Trophoblast cell (in vitro differentiated cells and primary cell): Measurements from ENCODE around the gene COMMD6.
A peak's percentile ranks its signal among the peaks of the same experiment; 100 is the strongest.

Experiments used
- DNase-seq, 2 donors: peaks; one replicate each; pipeline ENCODE4 v3.0.0-alpha.2; 2016
- H2AFZ ChIP-seq: 2 replicates; pipeline ENCODE4 v1.6.1; 2013; ENCODE audit warnings: low read length, moderate library complexity, mild to moderate bottlenecking; ENCODE audit not compliant: insufficient read depth, poor library complexity
- H2AK5ac ChIP-seq: 2 replicates; pipeline ENCODE4 v1.6.1; 2013; ENCODE audit warnings: mild to moderate bottlenecking, low read length
- H2BK120ac ChIP-seq: 2 replicates; pipeline ENCODE4 v1.6.1; 2013; ENCODE audit warnings: low read length, mild to moderate bottlenecking, moderate library complexity; ENCODE audit not compliant: insufficient read depth, poor library complexity
- H2BK12ac ChIP-seq: 2 replicates; pipeline ENCODE4 v1.6.1; 2013; ENCODE audit warnings: mild to moderate bottlenecking, low read length, moderate library complexity
- H2BK5ac ChIP-seq: 2 replicates; pipeline ENCODE4 v1.6.1; 2013; ENCODE audit warnings: low read length, low read depth, moderate library complexity, mild to moderate bottlenecking; ENCODE audit not compliant: poor library complexity
- H3K14ac ChIP-seq: 2 replicates; pipeline ENCODE4 v1.6.1; 2013; ENCODE audit warnings: mild to moderate bottlenecking, low read length
- H3K18ac ChIP-seq: 2 replicates; pipeline ENCODE4 v1.6.1; 2013; ENCODE audit warnings: mild to moderate bottlenecking, low read length
- H3K23ac ChIP-seq: 2 replicates; pipeline ENCODE4 v1.6.1; 2013; ENCODE audit warnings: low read length
- H3K27ac ChIP-seq: 2 replicates; pipeline ENCODE4 v1.5.1; 2013; ENCODE audit warnings: low read depth, mild to moderate bottlenecking, inconsistent platforms, low read length, moderate library complexity
- H3K27me3 ChIP-seq: 2 replicates; pipeline ENCODE4 v1.6.1; 2013; ENCODE audit warnings: inconsistent platforms, mild to moderate bottlenecking, low read length, moderate library complexity; ENCODE audit not compliant: insufficient read depth
- H3K36me3 ChIP-seq, 2 experiments: 1 replicate in 1 of 2; 2 replicates in 1 of 2; pipeline ENCODE4 v1.6.1; 2013; ENCODE audit warnings: low read length in 2 of 2, mild to moderate bottlenecking in 2 of 2, moderate library complexity in 1 of 2; ENCODE audit not compliant: insufficient read depth in 2 of 2, control insufficient read depth in 1 of 2
- H3K4ac ChIP-seq: 2 replicates; pipeline ENCODE4 v1.6.1; 2013; ENCODE audit warnings: low read depth, mild to moderate bottlenecking, low read length, moderate library complexity
- H3K4me1 ChIP-seq, 2 experiments: 1 replicate in 1 of 2; 2 replicates in 1 of 2; pipeline ENCODE4 v1.6.1; 2013; ENCODE audit warnings: low read length in 2 of 2, mild to moderate bottlenecking in 2 of 2, moderate library complexity in 1 of 2; ENCODE audit not compliant: insufficient read depth in 2 of 2, control insufficient read depth in 1 of 2
- H3K4me2 ChIP-seq: 2 replicates; pipeline ENCODE4 v1.6.1; 2013; ENCODE audit warnings: inconsistent platforms, mild to moderate bottlenecking, low read length, moderate library complexity
- H3K4me3 ChIP-seq: 2 replicates; pipeline ENCODE4 v1.5.1; 2013; ENCODE audit warnings: mild to moderate bottlenecking, low read depth, low read length, inconsistent platforms
- H3K79me1 ChIP-seq: one replicate; pipeline ENCODE4 v1.6.1; 2013; ENCODE audit warnings: low read length
- H3K79me2 ChIP-seq: 2 replicates; pipeline ENCODE4 v1.6.1; 2013; ENCODE audit warnings: low read length, mild to moderate bottlenecking; ENCODE audit not compliant: control insufficient read depth, insufficient read depth, poor library complexity
- H3K9ac ChIP-seq: 2 replicates; pipeline ENCODE4 v1.6.1; 2013; ENCODE audit warnings: mild to moderate bottlenecking, low read length
- H3K9me3 ChIP-seq: 2 replicates; pipeline ENCODE4 v1.6.1; 2013; ENCODE audit warnings: low read depth, mild to moderate bottlenecking, control low read depth, inconsistent platforms, low read length; ENCODE audit not compliant: insufficient read depth
- H4K12ac ChIP-seq: 2 replicates; pipeline ENCODE4 v1.6.1; 2013; ENCODE audit warnings: low read depth, mild to moderate bottlenecking, low read length, moderate library complexity
- H4K8ac ChIP-seq: 2 replicates; pipeline ENCODE4 v1.6.1; 2013; ENCODE audit warnings: low read depth, mild to moderate bottlenecking, low read length, moderate library complexity
- H4K91ac ChIP-seq: one replicate; pipeline ENCODE4 v1.6.1; 2013; ENCODE audit warnings: low read depth, mild to moderate bottlenecking, low read length, moderate library complexity
- WGBS: extraction: QIAGEN DNeasy Blood & Tissue Kit; methylation state at CpG from one replicate; pipeline ENCODE4 v1.1.7; 2013; ENCODE audit warnings: missing lambda C conversion rate; ENCODE audit not compliant: insufficient read length, insufficient coverage; ENCODE audit errors: extremely low coverage; 5-methylcytosine and 5-hydroxymethylcytosine counted together

Gene COMMD6

DNA sequence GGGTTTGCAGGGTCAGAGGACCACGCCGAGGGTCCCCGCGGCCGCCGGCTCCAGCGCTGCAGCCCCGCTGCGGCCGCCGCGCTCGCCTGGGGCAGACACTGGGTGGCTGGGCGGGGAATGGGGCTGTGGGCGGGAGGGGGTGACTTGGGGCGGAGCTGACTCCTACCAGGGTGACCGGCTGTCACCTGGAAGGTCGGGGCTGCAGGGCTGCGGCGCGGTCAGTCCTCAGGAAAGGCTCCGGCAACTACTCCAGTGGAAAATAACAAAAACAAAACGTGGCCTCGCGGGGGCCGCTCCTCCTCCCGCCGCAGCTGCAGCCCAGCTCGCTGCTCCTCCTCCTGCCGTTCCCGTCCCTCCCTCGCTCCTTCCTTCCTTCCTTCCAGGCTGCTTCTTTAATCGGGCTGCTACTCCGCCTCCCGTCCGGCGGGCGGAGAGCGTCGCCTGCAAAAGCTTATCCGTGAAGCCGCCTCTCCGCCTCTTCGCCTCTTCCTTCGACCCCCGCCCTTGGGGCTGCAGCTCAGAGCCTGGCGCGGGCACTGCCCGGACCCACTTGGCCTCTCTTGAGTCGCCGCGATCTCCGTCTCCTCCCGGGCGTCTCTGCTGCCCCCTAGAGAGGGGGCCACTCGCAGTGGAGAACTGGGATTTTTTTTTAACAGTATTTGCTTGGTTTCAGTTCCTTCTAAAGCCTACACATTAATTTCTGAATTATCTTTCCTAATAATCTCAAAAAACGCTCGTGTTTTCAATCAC lies 55.4 kb downstream of the COMMD6 start, which contains the start of gene TBC1D4:
TSS of gene TBC1D4 (minus strand) at position 100 of the 750 bp plus-strand sequence. CDS start 402 bp downstream, outside the sequence.
- DNase-seq: peak; percentile 94
- Histone ChIP-seq H2AFZ (peak within 1 kb of the TSS; percentile 61), H2BK120ac (peak within 1 kb of the TSS; percentile 44), H2BK12ac (no peak within 1 kb of the TSS), H3K9me3 (no peaks in the 10 kb centered on the region), H3K4me1 (peaks cover 3 to 10% of the 10 kb centered on the region in 2 experiments), H3K79me2 (no peaks in the 10 kb centered on the region), H3K79me1 (peaks cover 6% of the 10 kb centered on the region), H3K36me3 (no peaks in the 10 kb centered on the region), H3K23ac (no peak within 1 kb of the TSS), H3K4me2 (peak within 1 kb of the TSS; percentile 84), H3K4ac (no peak within 1 kb of the TSS), H4K91ac (peak within 1 kb of the TSS; percentile 50), H2BK5ac (peak within 1 kb of the TSS; percentile 36), H3K14ac (peak within 1 kb of the TSS; percentile 18), H3K4me3 (peak within 1 kb of the TSS; percentile 81), H4K12ac (peak within 1 kb of the TSS; percentile 47), H2AK5ac (no peak within 1 kb of the TSS), H3K27ac (peak within 1 kb of the TSS; percentile 31), H3K18ac (peak within 1 kb of the TSS; percentile 7), H3K9ac (no peak within 1 kb of the TSS), H3K27me3 (no peaks in the 10 kb centered on the region), H4K8ac (peak within 1 kb of the TSS; percentile 41)
- WGBS: 100% methylated on average over 2 of the region's 58 CpGs

GRCh38 chr13:75481176-75482069 lies 56.2 kb downstream of the COMMD6 start:
- no CpG with 5 or more reads among the region's 100 CpGs for WGBS
- no peak overlapping the region for H2BK120ac ChIP-seq
- no peaks in the 10 kb centered on the region for H3K36me3 ChIP-seq

GRCh38 chr13:75480671-75481175 lies 56.9 kb downstream of the COMMD6 start:
- WGBS: no CpG with 5 or more reads among the region's 48 CpGs

More at GRCh38 chr13:75481176-75482069, 56.2 kb downstream of the COMMD6 start:
- H2BK5ac ChIP-seq: no peak overlapping the region
- no peak overlapping the region for H3K14ac ChIP-seq
- H3K9me3 ChIP-seq: no peaks in the 10 kb centered on the region
- peak overlapping the region; percentile 61 for H2AFZ ChIP-seq
- H3K79me1 ChIP-seq: peaks cover 6% of the 10 kb centered on the region
- no peak overlapping the region for H3K18ac ChIP-seq
- no peaks in the 10 kb centered on the region for H3K27me3 ChIP-seq
- H3K4me3 ChIP-seq: peak overlapping the region; percentile 81
- H2BK12ac ChIP-seq: no peak overlapping the region
- H3K23ac ChIP-seq: no peak overlapping the region
- H3K4me2 ChIP-seq: peak overlapping the region; percentile 84
- no peak overlapping the region for H3K27ac ChIP-seq
- no peak overlapping the region for H4K12ac ChIP-seq
- DNase-seq: peak; percentile 17 to 50
- no peak overlapping the region for H3K9ac ChIP-seq
- no peak overlapping the region for H3K4ac ChIP-seq
- H3K79me2 ChIP-seq: no peaks in the 10 kb centered on the region
- H3K4me1 ChIP-seq: peaks cover 3 to 10% of the 10 kb centered on the region in 2 experiments
- no peak overlapping the region for H2AK5ac ChIP-seq
- H4K8ac ChIP-seq: peak overlapping the region; percentile 12
- H4K91ac ChIP-seq: no peak overlapping the region

GRCh38 chr13:75479102-75479740 lies 58.4 kb downstream of the COMMD6 start:
- no peak overlapping the region for H4K12ac ChIP-seq
- no peak for DNase-seq
- no peaks in the 10 kb centered on the region for H3K27me3 ChIP-seq
- no peak overlapping the region for H4K91ac ChIP-seq
- no peak overlapping the region for H3K4me2 ChIP-seq
- H2BK5ac ChIP-seq: no peak overlapping the region
- no CpG with 5 or more reads among the region's 5 CpGs for WGBS
- no peak overlapping the region for H2AK5ac ChIP-seq
- H3K18ac ChIP-seq: no peak overlapping the region
- H3K79me1 ChIP-seq: peaks cover 3% of the 10 kb centered on the region
- H3K27ac ChIP-seq: no peak overlapping the region
- no peak overlapping the region for H3K14ac ChIP-seq
- H2BK120ac ChIP-seq: no peak overlapping the region
- no peak overlapping the region for H3K23ac ChIP-seq
- no peaks in the 10 kb centered on the region for H3K36me3 ChIP-seq
- H3K9me3 ChIP-seq: no peaks in the 10 kb centered on the region
- no peak overlapping the region for H3K4me3 ChIP-seq
- no peak overlapping the region for H2AFZ ChIP-seq
- H2BK12ac ChIP-seq: no peak overlapping the region
- no peaks in the 10 kb centered on the region for H3K79me2 ChIP-seq
- no peak overlapping the region for H3K4ac ChIP-seq
- no peak overlapping the region for H3K9ac ChIP-seq
- H3K4me1 ChIP-seq: peaks cover 0 to 6% of the 10 kb centered on the region in 2 experiments
- H4K8ac ChIP-seq: no peak overlapping the region

More at GRCh38 chr13:75480671-75481175, 56.9 kb downstream of the COMMD6 start:
- Histone ChIP-seq H2BK120ac (no peak overlapping the region), H3K79me2 (no peaks in the 10 kb centered on the region), H2AFZ (peak overlapping the region; percentile 19), H3K4me1 (peaks cover 0 to 6% of the 10 kb centered on the region in 2 experiments), H3K14ac (no peak overlapping the region), H2AK5ac (no peak overlapping the region), H3K4me2 (peak overlapping the region; percentile 84), H3K4ac (no peak overlapping the region), H3K79me1 (peaks cover 3% of the 10 kb centered on the region), H3K4me3 (peak overlapping the region; percentile 81), H2BK12ac (no peak overlapping the region), H3K27me3 (no peaks in the 10 kb centered on the region), H3K9me3 (no peaks in the 10 kb centered on the region), H4K91ac (no peak overlapping the region), H3K23ac (no peak overlapping the region), H2BK5ac (no peak overlapping the region), H3K9ac (no peak overlapping the region), H4K12ac (no peak overlapping the region), H3K18ac (no peak overlapping the region), H3K27ac (no peak overlapping the region), H4K8ac (no peak overlapping the region), H3K36me3 (no peaks in the 10 kb centered on the region)
- peak; percentile 94 to 96 for DNase-seq
